Natural killer cell (primary cell): Measurements from ENCODE around the gene RFC5. TPM values are rescaled to one million over a fixed set of nuclear protein-coding genes. Genes with fewer than 3 reads are reported as not detected.
A peak's percentile ranks its signal among the peaks of the same experiment; 100 is the strongest.

Source experiments
- ATAC-seq, 3 donors: fragments of 150-1000 bp in 2 of 3; fragments of 200-7000 bp in 1 of 3; cut with Tn5 transposase; 1 replicate in 1 of 3; 2 replicates in 2 of 3; pipeline ENCODE4 v1.10.0; 2021; ENCODE audit warnings: mild to moderate bottlenecking in 2 of 3, moderate library complexity in 2 of 3
- DNase-seq, 2 donors: peaks; one replicate each; pipeline versions ENCODE4 v3.0.0 to v3.0.0-alpha.2; 2013 to 2021; ENCODE audit warnings: mixed read lengths in 1 of 2
- H3K27ac ChIP-seq: one replicate; pipeline ENCODE4 v1.5.1; 2013; ENCODE audit warnings: mild to moderate bottlenecking, low read length
- H3K27me3 ChIP-seq: one replicate; pipeline ENCODE4 v1.6.1; 2013; ENCODE audit warnings: low read length; ENCODE audit not compliant: control insufficient read depth, insufficient read depth
- H3K36me3 ChIP-seq: one replicate; pipeline ENCODE4 v1.6.1; 2013; ENCODE audit warnings: low read length; ENCODE audit not compliant: control insufficient read depth, insufficient read depth
- H3K4me1 ChIP-seq: one replicate; pipeline ENCODE4 v1.6.1; 2013; ENCODE audit warnings: low read length; ENCODE audit not compliant: control insufficient read depth, insufficient read depth
- H3K4me3 ChIP-seq: one replicate; pipeline ENCODE4 v1.5.1; 2013; ENCODE audit warnings: low read length
- H3K9me3 ChIP-seq: one replicate; pipeline ENCODE4 v1.6.1; 2013; ENCODE audit warnings: low read length; ENCODE audit not compliant: control insufficient read depth, insufficient read depth
- H3K27ac Mint-ChIP-seq, 2 donors: one replicate each; pipeline ENCODE4 v1.8.0; 2022; ENCODE audit warnings: mild to moderate bottlenecking in 2 of 2, mixed read lengths in 2 of 2, moderate library complexity in 1 of 2
- H3K27me3 Mint-ChIP-seq, 2 donors: one replicate each; pipeline ENCODE4 v1.8.0; 2022; ENCODE audit warnings: low read depth in 2 of 2, mixed read lengths in 2 of 2
- H3K36me3 Mint-ChIP-seq: one replicate; pipeline ENCODE4 v1.8.0; 2022; ENCODE audit warnings: mixed read lengths
- H3K4me1 Mint-ChIP-seq, 2 donors: one replicate each; pipeline ENCODE4 v1.8.0; 2022; ENCODE audit warnings: mixed read lengths in 2 of 2
- H3K4me3 Mint-ChIP-seq: one replicate; pipeline ENCODE4 v1.8.0; 2022; ENCODE audit warnings: mild to moderate bottlenecking, moderate library complexity, mixed read lengths
- H3K9me3 Mint-ChIP-seq, 2 donors: one replicate each; pipeline ENCODE4 v1.8.0; 2022; ENCODE audit warnings: mixed read lengths in 2 of 2
- WGBS: methylation state at CpG from one replicate; pipeline ENCODE4 v1.1.7; 2013; ENCODE audit warnings: missing lambda C conversion rate; ENCODE audit not compliant: insufficient coverage; 5-methylcytosine and 5-hydroxymethylcytosine counted together
- intact Hi-C: fragments of 100-400 bp; cut with micrococcal nuclease; formaldehyde crosslinking; loops from one replicate; pipeline ENCODE4 v1.14.2; 2022
- total RNA-seq, 4 donors: library from RNA; stranded (reverse); fragments of 120-200 nt in 1 of 4; gene quantifications; one replicate each; pipeline versions ENCODE4 v1.2.3 to v1.2.4, GENCODE V29; 2013 to 2022
- TF ChIP-seq, protein P1 (sequence below): fragments of 200-600 bp; IDR thresholded peaks from one replicate; pipeline ENCODE4 v1.8.0; 2022; ENCODE audit warnings: antibody characterized with exemption

Gene RFC5
- total RNA-seq, 3 donors from 2014 or later (not counting 1 experiment from before 2014, with no cell fraction given), result 11.9 to 19.6 (median 15.8) TPM

DNA sequence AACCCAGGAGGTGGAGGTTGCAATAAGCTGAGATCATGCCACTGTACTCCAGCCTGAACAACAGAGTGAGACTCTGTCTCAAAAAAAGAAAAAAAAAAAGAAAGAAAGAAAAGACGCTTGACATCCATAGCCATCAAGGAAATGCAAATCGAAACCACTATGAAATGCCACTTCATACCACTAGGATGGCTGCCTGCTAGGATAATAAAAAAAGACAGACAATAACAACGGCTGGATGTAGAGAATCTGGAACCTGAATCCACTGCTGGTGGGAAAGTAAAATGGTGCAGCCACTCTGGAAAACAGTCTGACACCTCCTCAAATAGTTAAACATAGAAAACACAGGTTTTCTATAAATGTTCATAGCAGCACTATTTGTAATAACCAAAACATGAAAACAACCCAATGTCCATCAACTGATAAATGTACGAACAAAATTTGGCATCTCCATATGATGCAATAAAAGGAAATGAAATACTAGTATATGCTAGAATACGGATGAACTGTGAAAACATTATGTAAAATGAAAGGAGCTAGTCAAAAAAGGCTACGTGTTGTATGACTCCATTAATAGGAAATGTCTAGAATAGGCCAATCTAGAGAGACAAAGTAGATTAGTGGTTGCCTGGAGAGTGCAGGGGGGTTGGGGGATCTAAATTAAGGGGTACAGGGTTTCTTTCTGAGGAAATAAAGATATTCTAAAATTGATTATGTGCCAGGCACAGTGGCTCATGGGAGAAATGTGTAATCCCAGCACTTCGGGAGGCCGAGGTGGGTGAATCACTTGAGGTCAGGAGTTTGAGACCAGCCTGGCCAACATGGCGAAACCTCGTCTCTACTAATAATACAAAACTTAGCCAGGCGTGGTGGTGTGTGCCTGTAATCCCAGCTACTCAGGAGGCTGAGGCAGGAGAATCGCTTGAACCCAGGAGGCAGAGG lies 34.7 kb downstream of the RFC5 start:
- no peaks in the 10 kb centered on the region for H3K27me3 Mint-ChIP-seq
- WGBS, result 86% methylated on average over 6 of the region's 12 CpGs
- H3K4me1 Mint-ChIP-seq, result peaks cover 8 to 20% of the 10 kb centered on the region in 2 donors
- ATAC-seq (no peak), DNase-seq (no peak)
- intact Hi-C loops, result no loop called here
- H3K4me3 Mint-ChIP-seq, result no peak overlapping the region
- Histone ChIP-seq H3K4me3 (no peak overlapping the region), H3K4me1 (peaks cover 4% of the 10 kb centered on the region), H3K9me3 (no peaks in the 10 kb centered on the region), H3K27me3 (no peaks in the 10 kb centered on the region), H3K36me3 (peaks cover 7% of the 10 kb centered on the region), H3K27ac (no peak overlapping the region)
- TF ChIP-seq, protein P1, sequence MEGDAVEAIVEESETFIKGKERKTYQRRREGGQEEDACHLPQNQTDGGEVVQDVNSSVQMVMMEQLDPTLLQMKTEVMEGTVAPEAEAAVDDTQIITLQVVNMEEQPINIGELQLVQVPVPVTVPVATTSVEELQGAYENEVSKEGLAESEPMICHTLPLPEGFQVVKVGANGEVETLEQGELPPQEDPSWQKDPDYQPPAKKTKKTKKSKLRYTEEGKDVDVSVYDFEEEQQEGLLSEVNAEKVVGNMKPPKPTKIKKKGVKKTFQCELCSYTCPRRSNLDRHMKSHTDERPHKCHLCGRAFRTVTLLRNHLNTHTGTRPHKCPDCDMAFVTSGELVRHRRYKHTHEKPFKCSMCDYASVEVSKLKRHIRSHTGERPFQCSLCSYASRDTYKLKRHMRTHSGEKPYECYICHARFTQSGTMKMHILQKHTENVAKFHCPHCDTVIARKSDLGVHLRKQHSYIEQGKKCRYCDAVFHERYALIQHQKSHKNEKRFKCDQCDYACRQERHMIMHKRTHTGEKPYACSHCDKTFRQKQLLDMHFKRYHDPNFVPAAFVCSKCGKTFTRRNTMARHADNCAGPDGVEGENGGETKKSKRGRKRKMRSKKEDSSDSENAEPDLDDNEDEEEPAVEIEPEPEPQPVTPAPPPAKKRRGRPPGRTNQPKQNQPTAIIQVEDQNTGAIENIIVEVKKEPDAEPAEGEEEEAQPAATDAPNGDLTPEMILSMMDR, result no peak
- no peaks in the 10 kb centered on the region for H3K9me3 Mint-ChIP-seq
- peaks cover 7% of the 10 kb centered on the region for H3K36me3 Mint-ChIP-seq
- H3K27ac Mint-ChIP-seq, result no peak overlapping the region

GRCh38 chr12:118052324-118053070 lies 36.0 kb downstream of the RFC5 start:
- TF ChIP-seq, protein P1, result no peak
- H3K27ac ChIP-seq, result no peak overlapping the region
- H3K27me3 ChIP-seq, result no peaks in the 10 kb centered on the region
- H3K4me1 Mint-ChIP-seq, result peaks cover 8 to 21% of the 10 kb centered on the region in 2 donors
- peaks cover 7% of the 10 kb centered on the region for H3K36me3 Mint-ChIP-seq
- peaks cover 4% of the 10 kb centered on the region for H3K4me1 ChIP-seq
- intact Hi-C loops, result no loop called here
- H3K9me3 ChIP-seq, result no peaks in the 10 kb centered on the region
- DNase-seq (peak in 1 of 2 donors; percentile 15), ATAC-seq (no peak)
- H3K4me3 ChIP-seq, result no peak overlapping the region
- H3K27me3 Mint-ChIP-seq, result no peaks in the 10 kb centered on the region
- H3K27ac Mint-ChIP-seq, result peak overlapping the region; percentile 30 to 80
- 93% methylated on average over 14 of the region's 14 CpGs for WGBS
- peaks cover 7% of the 10 kb centered on the region for H3K36me3 ChIP-seq
- H3K9me3 Mint-ChIP-seq, result no peaks in the 10 kb centered on the region
- H3K4me3 Mint-ChIP-seq, result peak overlapping the region; percentile 17

GRCh38 chr12:118053071-118053985 lies 36.8 kb downstream of the RFC5 start:
- Histone ChIP-seq H3K27ac (peak overlapping the region; percentile 47), H3K4me1 (peaks cover 4% of the 10 kb centered on the region), H3K27me3 (no peaks in the 10 kb centered on the region), H3K36me3 (peaks cover 7% of the 10 kb centered on the region), H3K4me3 (no peak overlapping the region), H3K9me3 (no peaks in the 10 kb centered on the region)
- Mint-ChIP-seq H3K4me3 (no peak overlapping the region), H3K27ac (peak overlapping the region; percentile 30 to 80), H3K9me3 (no peaks in the 10 kb centered on the region), H3K36me3 (peaks cover 7% of the 10 kb centered on the region), H3K27me3 (no peaks in the 10 kb centered on the region), H3K4me1 (peaks cover 10 to 21% of the 10 kb centered on the region in 2 donors)
- ATAC-seq (peak; percentile 18 to 24 (median 24)), DNase-seq (peak in 1 of 2 donors; percentile 63)
- TF ChIP-seq, protein P1, result no peak
- WGBS, result 86% methylated on average over 8 of the region's 10 CpGs
- intact Hi-C loops, result no loop called here
